SK-N-SH (cell line): ENCODE results near the gene UBE2Q1. TPM values are rescaled to one million over a fixed set of nuclear protein-coding genes. Genes with fewer than 3 reads are reported as not detected.

Experiments
- CTCF ChIA-PET: fragments of 300-600, 350-600 bp; formaldehyde crosslinking; extraction: SDS; loops from one replicate; lab custom pipeline; 2021; lab: Yijun Ruan, JAX
- POLR2A ChIA-PET: fragments of 350-600 bp; sonication (Branson Sonifier 250); formaldehyde crosslinking; extraction: SDS; loops from one replicate; lab custom pipeline; 2020; ENCODE audit warnings: antibody characterized with exemption, inconsistent platforms; lab: Yijun Ruan, JAX
- DNase-seq: peaks from one replicate; pipeline ENCODE4 v3.0.0; 2012
- H2AFZ ChIP-seq: fragments of 200-600 bp; sonication (generic); 2 replicates; pipeline ENCODE4 v1.8.1; 2016; ENCODE audit warnings: antibody characterized with exemption, mild to moderate bottlenecking, low read depth
- H3F3A ChIP-seq: fragments of 200-600 bp; sonication (generic); replicated peaks from 2 replicates; pipeline ENCODE3; 2016; ENCODE audit warnings: antibody characterized with exemption, mild to moderate bottlenecking; ENCODE audit not compliant: insufficient read depth
- H3K27ac ChIP-seq, 2 experiments: fragments of 200-500 bp in 1 of 2; fragments of 200-600 bp in 1 of 2; sonication (Bioruptor generic) in 1 of 2; sonication (generic), shearing (Covaris generic) in 1 of 2; 2 replicates each; pipeline versions ENCODE4 v1.5.1 to v1.6.1; 2014 to 2016; ENCODE audit warnings: low read depth in 2 of 2, inconsistent platforms in 1 of 2, low read length in 1 of 2, mild to moderate bottlenecking in 1 of 2, mixed read lengths in 1 of 2
- H3K27me3 ChIP-seq: fragments of 200-600 bp; sonication (generic), shearing (Covaris generic); 2 replicates; pipeline ENCODE4 v1.6.1; 2016; ENCODE audit warnings: mixed run types; ENCODE audit not compliant: insufficient read depth
- H3K36me3 ChIP-seq, 2 experiments: fragments of 200-500 bp in 1 of 2; fragments of 200-600 bp in 1 of 2; sonication (Bioruptor generic) in 1 of 2; sonication (generic) in 1 of 2; replicated peaks in 1 of 2; 2 replicates each; pipeline versions ENCODE3 to v1.5.1; 2014 to 2016; ENCODE audit warnings: low read length in 1 of 2, mild to moderate bottlenecking in 1 of 2; ENCODE audit not compliant: insufficient read depth in 2 of 2, control insufficient read depth in 1 of 2
- H3K4me1 ChIP-seq, 2 experiments: fragments of 200-500 bp in 1 of 2; fragments of 200-600 bp in 1 of 2; sonication (Bioruptor generic) in 1 of 2; sonication (generic), shearing (Covaris generic) in 1 of 2; 2 replicates each; pipeline versions ENCODE4 v1.5.1 to v1.6.1; 2014 to 2016; ENCODE audit warnings: low read depth in 1 of 2, low read length in 1 of 2, mixed run types in 1 of 2; ENCODE audit not compliant: insufficient read depth in 2 of 2, control insufficient read depth in 1 of 2
- H3K4me2 ChIP-seq: fragments of 200-600 bp; sonication (generic), shearing (Covaris generic); 2 replicates; pipeline ENCODE4 v1.6.1; 2017; ENCODE audit warnings: mixed run types
- H3K4me3 ChIP-seq, 2 experiments: fragments of 200-500 bp in 1 of 2; fragments of 200-600 bp in 1 of 2; sonication (Bioruptor generic) in 1 of 2; sonication (generic), shearing (Covaris generic) in 1 of 2; 2 replicates each; pipeline versions ENCODE4 v1.5.1 to v1.8.1; 2014 to 2016; ENCODE audit warnings: low read depth in 2 of 2, inconsistent platforms in 1 of 2, low read length in 1 of 2, mild to moderate bottlenecking in 1 of 2, mixed read lengths in 1 of 2, moderate library complexity in 1 of 2
- H3K79me2 ChIP-seq: fragments of 200-600 bp; sonication (generic); 2 replicates; pipeline ENCODE4 v1.8.1; 2017; ENCODE audit warnings: mild to moderate bottlenecking; ENCODE audit not compliant: insufficient read depth
- H3K9ac ChIP-seq: fragments of 200-600 bp; sonication (generic); 2 replicates; pipeline ENCODE4 v1.6.1; 2017; ENCODE audit warnings: mixed run types
- H3K9me2 ChIP-seq: fragments of 200-600 bp; sonication (generic); 2 replicates; pipeline ENCODE4 v1.6.1; 2017; ENCODE audit warnings: mixed run types
- H3K9me3 ChIP-seq: fragments of 200-600 bp; sonication (generic); 2 replicates; pipeline ENCODE4 v1.6.1; 2017; ENCODE audit warnings: mixed run types, mild to moderate bottlenecking, moderate library complexity
- H4K20me1 ChIP-seq: fragments of 200-600 bp; sonication (generic); 2 replicates; pipeline ENCODE4 v1.6.1; 2017; ENCODE audit warnings: mild to moderate bottlenecking, mixed run types; ENCODE audit not compliant: insufficient read depth
- EP300 ChIP-seq, 2 experiments: IDR thresholded peaks; 2 replicates each; pipeline versions ENCODE4 v1.4.0 to v1.6.1; 2012; ENCODE audit warnings: borderline replicate concordance in 1 of 2, low read depth in 1 of 2, low read length in 1 of 2
- EZH2phosphoT487 ChIP-seq: fragments of 200-600 bp; sonication (generic); IDR thresholded peaks from 2 replicates; pipeline ENCODE4 v1.6.1; 2017; ENCODE audit warnings: low read depth, mixed run types, mild to moderate bottlenecking, antibody characterized with exemption, moderate library complexity, borderline replicate concordance
- FOSL2 ChIP-seq: IDR thresholded peaks from 2 replicates; pipeline ENCODE4 v1.4.0; 2012; ENCODE audit warnings: low read depth, mild to moderate bottlenecking, moderate library complexity, borderline replicate concordance
- FOXJ3 ChIP-seq: sonication (generic); formaldehyde crosslinking; IDR thresholded peaks from 2 replicates; pipeline ENCODE4 v1.5.1; 2020; ENCODE audit warnings: mild to moderate bottlenecking, missing genetic modification reagents
- FOXM1 ChIP-seq: IDR thresholded peaks from 2 replicates; pipeline ENCODE4 v1.4.0; 2012; ENCODE audit warnings: low read depth, mild to moderate bottlenecking
- GABPA ChIP-seq: IDR thresholded peaks from 2 replicates; pipeline ENCODE4 v1.4.0; 2012; ENCODE audit warnings: low read depth, mild to moderate bottlenecking
- JUND ChIP-seq: IDR thresholded peaks from 2 replicates; pipeline ENCODE4 v1.4.0; 2012
- MEF2A ChIP-seq: IDR thresholded peaks from 2 replicates; pipeline ENCODE4 v1.4.0; 2012; ENCODE audit warnings: low read depth, borderline replicate concordance
- NFIC ChIP-seq: IDR thresholded peaks from 2 replicates; pipeline ENCODE4 v1.4.0; 2012; ENCODE audit warnings: borderline replicate concordance
- PBX3 ChIP-seq: IDR thresholded peaks from 2 replicates; pipeline ENCODE4; 2012
- REST ChIP-seq: IDR thresholded peaks from 2 replicates; pipeline ENCODE4 v1.6.1; 2012; ENCODE audit warnings: mild to moderate bottlenecking, low read depth, low read length, moderate library complexity
- TAF1 ChIP-seq: IDR thresholded peaks from 2 replicates; pipeline ENCODE4 v1.6.1; 2012; ENCODE audit warnings: low read depth, mild to moderate bottlenecking, low read length, moderate library complexity, borderline replicate concordance
- TCF12 ChIP-seq: IDR thresholded peaks from 2 replicates; pipeline ENCODE4 v1.4.0; 2012
- USF1 ChIP-seq: IDR thresholded peaks from 2 replicates; pipeline ENCODE4 v1.4.0; 2012; ENCODE audit warnings: low read depth, borderline replicate concordance
- YY1 ChIP-seq: IDR thresholded peaks from 2 replicates; pipeline ENCODE4 v1.4.0; 2012; ENCODE audit warnings: low read depth, mild to moderate bottlenecking
- WGBS: methylation state at CpG from one replicate; pipeline ENCODE4 v1.1.6; 2017; ENCODE audit warnings: low lambda C conversion rate; 5-methylcytosine and 5-hydroxymethylcytosine counted together
- polyA plus RNA-seq, 3 experiments: library from polyadenylated mRNA; depleted of rRNA; stranded (reverse); fragments of >200 nt; gene quantifications; 2 replicates each; pipeline ENCODE4 v1.2.3, GENCODE V29; 2012

The UBE2Q1 gene
- polyA plus RNA-seq, 1 of the 3 experiments (the other 2 are of a cell fraction), result 12.5 TPM

- TF ChIP-seq MEF2A (no peak), FOXM1 (no peak), JUND (peak; percentile 19; the same call in 1 of the 2 replicates), TCF12 (no peak), FOSL2 (peak; percentile 25; the same call in 1 of the 2 replicates), TAF1 (no peak)
- no peak overlapping the region for H3K27ac ChIP-seq
- no peak overlapping the region for H2AFZ ChIP-seq
- no peak overlapping the region for H3K9ac ChIP-seq
- DNase-seq, result no peak
- WGBS, result 78% methylated on average over 1 of the region's 1 CpG
- peaks cover 66 to 77% of the 10 kb centered on the region in 2 experiments for H3K36me3 ChIP-seq
- H3K4me3 ChIP-seq, result no peak overlapping the region
- H3K9me2 ChIP-seq, result no peaks in the 10 kb centered on the region
- POLR2A ChIA-PET, result no interaction called here
- H3K79me2 ChIP-seq, result peaks cover 55% of the 10 kb centered on the region
- H3K9me3 ChIP-seq, result no peaks in the 10 kb centered on the region
- CTCF ChIA-PET, result interaction anchor here (0.7 to 1.1 kb wide), 3 partner anchors 10 to 283 kb away, joined by 3 read pairs; no protein-coding TSS in a partner anchor
- peaks cover 3% of the 10 kb centered on the region for H3F3A ChIP-seq
- peaks cover 40% of the 10 kb centered on the region for H4K20me1 ChIP-seq
- no peak overlapping the region for H3K4me2 ChIP-seq
- no peaks in the 10 kb centered on the region for H3K27me3 ChIP-seq
- no peaks in the 10 kb centered on the region for H3K4me1 ChIP-seq
Measured at GRCh38 chr1:154595621-154596020, 37.2 kb upstream of the UBE2Q1 start.

GRCh38 chr1:154594811-154595210 lies 36.3 kb upstream of the UBE2Q1 start:
- Histone ChIP-seq H3K27ac (no peak overlapping the region), H3K27me3 (no peaks in the 10 kb centered on the region), H3K9ac (no peak overlapping the region), H3K36me3 (peaks cover 75 to 84% of the 10 kb centered on the region in 2 experiments), H3K9me3 (no peaks in the 10 kb centered on the region), H3K9me2 (no peaks in the 10 kb centered on the region), H3F3A (peaks cover 3% of the 10 kb centered on the region), H4K20me1 (peaks cover 32% of the 10 kb centered on the region), H3K4me3 (no peak overlapping the region), H3K4me1 (no peaks in the 10 kb centered on the region), H2AFZ (no peak overlapping the region), H3K4me2 (no peak overlapping the region), H3K79me2 (peaks cover 46% of the 10 kb centered on the region)
- TF ChIP-seq PBX3 (no peak), YY1 (no peak), USF1 (no peak), FOSL2 (no peak), FOXJ3 (CRISPR knock-in tag) (no peak), REST (no peak), GABPA (no peak), EP300 (IDR thresholded peaks at IDR 0.05; ENCODE audit: borderline replicate concordance in 1 of 2, low read depth in 1 of 2, low read length in 1 of 2) (no peak), NFIC (no peak), EZH2phosphoT487 (no peak)
- CTCF ChIA-PET, result interaction anchor here (1.0 to 1.1 kb wide), 2 partner anchors 53 to 60 kb away, joined by 3 to 4 read pairs; no protein-coding TSS in a partner anchor
- 96% methylated on average over 7 of the region's 7 CpGs for WGBS
- DNase-seq, result no peak
- POLR2A ChIA-PET, result no interaction called here
